HG02610 (cell line): Measurements from ENCODE around the gene MGAT4C.

Experiments used
- ATAC-seq: cut with Tn5 transposase; IDR thresholded peaks from one replicate; pipeline ENCODE4 v1.9.1; 2021; ENCODE audit warnings: mild to moderate bottlenecking, moderate library complexity; ENCODE audit not compliant: unreplicated experiment

Gene MGAT4C

DNA sequence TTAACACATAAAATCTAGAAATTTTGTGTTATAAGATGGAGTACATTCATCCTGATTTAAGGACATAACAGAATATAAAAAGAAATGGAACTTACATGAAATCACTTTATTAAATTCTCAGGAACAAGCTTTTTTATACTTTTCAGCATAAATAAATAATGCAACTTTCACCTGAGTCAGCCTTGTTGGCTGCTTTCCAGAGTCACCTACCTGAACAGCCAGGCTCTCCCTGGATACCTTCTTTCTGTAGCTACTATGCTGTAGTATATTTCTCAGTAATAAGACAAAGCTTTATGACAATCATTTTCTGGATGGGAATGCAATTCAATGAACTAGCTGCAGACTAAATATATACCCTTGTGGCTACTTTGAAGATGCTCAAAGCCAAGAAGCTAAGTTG lies 270.2 kb downstream of the MGAT4C start:
- ATAC-seq, result no peak

DNA sequence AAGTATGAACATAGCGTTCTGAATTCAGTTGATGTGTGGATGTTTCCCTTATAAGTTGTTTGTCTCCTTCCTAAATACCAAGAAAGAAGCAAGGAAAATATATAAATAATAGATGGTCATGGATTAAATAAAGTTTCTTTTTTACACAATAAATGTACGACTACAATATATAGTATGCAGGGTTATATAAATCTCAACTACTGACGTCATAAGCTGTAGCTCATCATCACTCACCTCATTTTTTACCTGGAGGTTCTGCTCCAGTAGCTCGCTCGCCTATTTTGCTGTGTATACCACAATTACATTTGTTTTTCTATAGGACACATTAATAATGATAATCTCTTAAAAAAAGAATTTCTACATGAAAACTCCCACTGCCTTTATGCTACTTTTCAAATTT lies 272.6 kb downstream of the MGAT4C start:
- no peak for ATAC-seq

DNA sequence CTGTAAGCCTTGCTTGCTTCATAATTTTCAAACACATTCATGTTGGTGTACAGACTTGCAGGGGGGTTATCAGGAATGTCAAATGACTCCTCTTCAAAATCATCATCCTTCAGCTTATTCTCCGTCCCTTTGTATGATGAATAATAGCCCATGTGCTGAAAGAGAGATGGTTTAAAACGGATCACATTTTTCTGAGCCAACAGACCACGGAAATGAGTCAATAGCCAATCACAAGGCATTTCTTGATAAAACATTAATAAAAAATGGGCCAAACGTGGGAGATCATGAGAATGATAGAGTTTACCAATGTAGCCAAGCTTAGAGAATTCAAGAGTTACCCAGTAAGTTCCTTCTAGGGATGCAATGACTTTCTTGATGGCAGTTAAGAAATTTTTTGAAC lies 276.6 kb downstream of the MGAT4C start:
- no peak for ATAC-seq

DNA sequence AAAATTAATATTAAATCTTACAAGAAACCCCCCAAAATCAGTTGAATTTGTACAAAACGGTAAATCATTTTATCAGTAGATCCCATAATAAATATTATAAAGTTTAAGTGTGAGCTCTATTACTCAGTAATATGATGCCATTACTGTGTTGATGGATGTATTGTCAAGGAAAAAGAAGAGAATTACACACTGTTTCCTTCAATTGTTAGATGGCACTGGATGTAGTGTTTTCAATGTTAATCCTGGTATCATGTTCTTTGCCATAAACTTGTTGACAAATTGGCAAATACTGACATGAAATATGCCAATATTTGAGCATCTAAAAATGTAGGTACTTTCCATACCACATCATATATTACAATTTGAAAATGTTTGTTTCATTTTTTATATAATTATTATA lies 280.5 kb downstream of the MGAT4C start:
- ATAC-seq, result no peak

DNA sequence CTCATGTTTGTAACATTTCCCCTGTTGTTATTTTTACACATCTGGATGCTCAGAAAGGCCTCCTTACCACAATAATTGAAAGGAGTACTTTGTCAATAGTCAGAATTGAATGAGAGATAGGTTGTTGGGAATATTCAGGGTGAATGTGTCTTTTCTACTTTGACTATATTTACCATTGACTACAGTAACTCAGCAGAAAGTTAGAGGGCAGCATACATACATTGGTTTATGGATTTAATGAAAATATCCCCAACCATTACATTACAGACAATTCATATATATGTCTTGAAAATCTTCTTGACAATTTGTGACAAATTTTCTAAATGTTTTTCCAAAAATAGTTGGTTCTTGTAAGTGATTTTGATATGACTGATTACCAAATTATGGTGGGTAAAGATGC lies 284.4 kb downstream of the MGAT4C start:
- no peak for ATAC-seq

DNA sequence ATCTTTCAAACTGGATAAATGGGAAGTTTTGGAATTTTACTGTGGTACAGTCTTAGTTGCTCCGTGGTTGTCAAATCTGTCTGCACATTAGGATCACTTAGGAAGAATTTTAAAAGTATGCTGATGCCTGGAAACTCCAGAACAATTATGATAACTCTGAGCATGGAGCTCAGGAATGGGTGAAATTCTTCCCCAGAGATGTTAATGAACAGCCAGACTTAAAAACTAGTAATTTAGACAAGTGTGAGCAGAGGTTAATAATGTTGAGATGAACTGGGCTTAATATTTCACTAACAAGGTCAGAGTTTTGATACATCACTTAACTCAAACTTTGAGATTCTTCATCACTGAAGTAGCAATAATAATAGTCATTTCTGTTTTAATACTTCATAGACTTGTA lies 287.6 kb downstream of the MGAT4C start:
- ATAC-seq, result no peak

DNA sequence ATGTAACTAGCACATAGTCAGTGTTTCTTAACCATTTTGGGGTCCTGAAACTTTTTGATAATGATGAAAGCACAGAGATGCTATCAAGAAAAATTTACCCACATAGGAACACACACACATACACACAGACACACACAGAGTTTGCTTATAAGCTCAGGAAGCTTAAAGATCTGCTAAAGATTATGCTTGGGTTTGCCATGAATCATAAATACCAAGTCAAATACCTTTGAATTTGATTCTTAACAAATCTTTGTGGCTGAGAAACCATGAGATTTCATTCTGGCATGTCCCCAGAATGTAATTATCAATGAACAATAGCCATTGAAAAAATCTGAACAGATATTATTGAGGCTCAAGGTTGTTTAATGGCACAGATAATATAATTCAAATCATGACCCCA lies 292.9 kb downstream of the MGAT4C start:
- no peak for ATAC-seq

DNA sequence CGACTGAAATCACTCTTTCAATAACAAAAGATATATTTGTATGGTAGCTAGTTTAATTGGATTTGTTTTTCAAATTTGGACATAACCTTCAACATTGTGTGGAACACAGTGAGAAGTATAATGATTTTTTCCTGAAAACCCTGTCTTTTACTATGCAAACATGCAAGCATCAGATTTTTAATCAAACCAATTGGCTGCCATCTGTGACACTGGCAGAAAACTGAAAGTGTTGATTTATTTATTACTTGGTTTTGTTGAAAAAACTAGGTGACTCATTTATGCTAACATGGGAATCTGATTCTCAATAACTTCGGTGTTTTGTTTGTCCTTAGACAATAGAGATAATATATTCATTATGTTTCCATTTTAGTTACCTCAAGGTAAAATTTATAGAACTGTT lies 300.1 kb downstream of the MGAT4C start:
- no peak for ATAC-seq

DNA sequence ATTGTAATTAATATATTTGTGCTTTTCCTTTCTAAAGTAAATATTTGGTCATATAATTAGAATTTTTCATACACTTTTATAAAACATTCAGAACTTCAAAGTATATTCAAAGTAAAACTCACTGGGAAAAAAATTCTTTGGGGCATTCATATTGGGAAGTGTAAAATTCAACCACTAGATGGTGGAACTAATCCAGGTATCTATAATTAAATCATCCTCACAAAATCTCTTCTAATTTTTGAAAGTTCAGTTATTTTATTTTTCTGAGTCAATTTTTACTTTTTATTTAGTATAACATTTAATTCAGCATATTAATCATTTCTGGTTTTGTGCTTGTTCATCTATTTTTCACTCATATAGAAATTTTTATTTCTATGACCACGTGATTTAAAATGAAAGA lies 301.1 kb downstream of the MGAT4C start:
- no peak for ATAC-seq

DNA sequence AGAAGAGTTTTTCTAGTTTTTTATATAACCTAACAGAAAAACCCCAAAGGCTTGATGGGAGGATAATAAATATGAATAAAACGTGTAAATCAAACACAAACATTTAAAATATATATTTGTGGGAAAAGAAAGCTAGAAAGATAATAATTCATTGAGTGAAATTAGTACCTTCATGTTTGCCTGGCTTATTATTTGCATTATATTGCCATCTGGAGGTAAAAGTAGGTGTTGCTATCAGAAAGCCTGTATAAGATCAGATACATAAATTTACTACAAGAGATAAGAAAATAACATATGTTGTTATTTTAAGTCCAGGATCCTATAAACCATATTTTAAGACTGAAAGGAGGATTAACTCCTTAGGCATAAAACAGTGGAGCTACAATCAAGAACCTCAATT lies 304.4 kb downstream of the MGAT4C start:
- no peak for ATAC-seq

DNA sequence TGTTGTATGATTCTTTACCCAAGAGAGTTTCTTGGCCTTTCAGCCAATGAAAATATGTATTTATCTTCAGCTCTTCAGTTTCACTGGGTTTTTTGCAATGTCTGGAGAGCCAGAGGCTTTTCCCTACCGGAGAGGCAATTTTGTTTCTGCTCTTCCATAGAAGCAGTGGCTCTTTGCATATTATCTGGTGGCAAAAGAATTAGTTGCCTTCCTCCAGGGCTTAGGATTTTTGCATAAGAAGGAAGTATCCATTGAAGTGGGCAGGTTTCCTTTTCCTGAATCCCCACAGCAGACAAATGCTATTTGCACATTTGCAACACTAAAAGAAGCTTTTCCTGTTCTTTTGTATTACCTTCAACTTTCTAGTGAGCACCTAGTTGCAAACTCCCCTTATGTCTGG lies 306.9 kb downstream of the MGAT4C start:
- no peak for ATAC-seq

DNA sequence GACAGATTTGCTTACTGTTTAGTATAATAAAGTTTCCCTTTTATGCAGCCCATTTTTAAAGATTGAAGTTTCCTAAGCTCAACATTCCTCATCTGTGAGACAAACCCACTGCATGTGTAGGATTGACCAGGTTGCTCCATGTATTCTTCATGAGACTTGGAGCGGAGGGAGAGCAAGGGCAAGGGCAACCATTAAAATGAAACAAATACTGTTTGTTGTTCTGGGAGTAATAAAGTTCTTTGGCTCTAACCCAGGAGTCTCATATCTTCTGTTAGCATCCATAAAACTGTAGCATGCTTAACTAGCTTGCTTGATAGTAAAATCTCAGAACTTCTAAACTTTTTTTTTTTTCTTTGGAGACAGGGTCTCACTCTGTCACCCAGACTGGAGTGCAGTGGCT lies 307.9 kb downstream of the MGAT4C start:
- no peak for ATAC-seq

DNA sequence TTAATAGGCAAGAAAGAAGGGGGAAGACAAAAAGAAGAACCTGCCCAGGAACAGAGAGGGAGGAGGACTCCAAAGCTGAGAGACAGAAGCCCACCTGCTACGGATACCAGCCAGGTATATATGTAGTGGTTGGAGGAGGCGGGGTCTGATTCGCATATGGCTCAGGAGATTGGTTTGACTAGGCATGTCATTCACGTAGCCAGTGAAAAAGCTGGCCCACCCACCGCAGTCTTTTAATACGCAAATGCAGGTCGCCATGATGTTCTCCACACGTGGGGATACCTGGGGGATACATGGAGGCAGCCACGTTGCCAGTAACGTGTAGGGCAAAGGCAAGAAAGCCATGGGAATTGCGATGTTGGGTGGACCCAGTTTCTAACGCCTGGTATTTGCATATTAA lies 308.9 kb downstream of the MGAT4C start:
- ATAC-seq, result no peak

DNA sequence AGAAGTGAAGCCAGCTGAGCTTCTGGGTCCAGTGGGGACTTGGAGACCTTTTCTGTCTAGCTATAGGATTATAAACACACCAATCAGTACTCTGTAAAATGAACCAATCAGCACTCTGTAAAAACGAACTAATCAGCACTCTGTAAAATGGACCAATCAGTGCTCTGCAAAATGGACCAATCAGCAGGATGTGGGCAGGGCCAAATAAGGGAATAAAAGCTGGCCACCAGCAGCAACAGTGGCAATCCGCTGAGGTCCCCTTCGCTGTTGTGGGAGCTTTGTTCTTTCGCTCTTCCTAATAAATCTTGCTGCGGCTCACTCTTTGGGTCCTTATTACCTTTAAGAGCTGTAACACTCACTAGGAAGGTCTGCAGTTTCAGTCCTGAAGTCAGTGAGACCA lies 309.8 kb downstream of the MGAT4C start:
- ATAC-seq, result no peak

DNA sequence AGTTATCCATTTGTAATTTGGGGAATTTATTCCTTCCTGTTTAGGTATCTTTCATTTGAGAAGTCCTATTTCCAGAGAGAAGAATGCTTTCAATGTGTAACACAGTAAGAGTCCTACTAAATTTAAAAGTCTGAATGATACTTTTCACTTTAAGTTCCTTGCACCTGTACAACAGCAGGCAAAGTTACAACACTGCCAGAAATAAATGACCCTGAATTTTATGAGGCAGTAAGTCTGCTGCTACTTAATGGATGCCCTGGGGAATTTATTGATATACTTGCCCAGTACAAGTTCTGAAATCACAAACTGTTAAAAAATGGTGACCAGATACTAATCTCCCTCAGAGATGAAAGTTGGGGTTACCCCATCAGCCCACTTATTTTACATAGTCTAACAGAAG lies 329.0 kb downstream of the MGAT4C start:
- no peak for ATAC-seq

DNA sequence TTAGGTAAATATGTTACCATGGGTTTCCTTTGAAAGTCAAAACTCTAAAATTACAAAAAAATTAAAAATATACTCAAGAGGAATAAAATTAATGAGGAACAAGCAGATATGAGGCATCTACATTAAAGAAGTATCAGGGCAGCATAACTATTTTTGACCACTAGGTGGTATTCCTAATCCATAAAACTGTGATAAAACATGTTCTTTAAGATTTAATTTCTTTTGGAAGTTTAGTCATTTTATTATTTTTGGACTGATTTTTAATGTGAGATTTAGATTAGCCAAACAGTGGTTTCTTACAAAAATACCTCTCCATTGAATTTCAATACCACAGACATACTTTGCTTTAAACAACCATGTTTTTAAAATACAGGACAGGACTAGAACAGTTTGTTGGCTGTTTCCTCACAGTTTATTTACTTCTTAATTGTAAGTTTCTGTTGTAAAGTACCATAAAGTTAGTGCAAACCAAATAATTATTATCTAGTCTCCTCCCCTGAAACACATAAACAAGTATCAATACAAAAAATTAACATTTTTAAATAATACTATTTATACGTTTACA lies 332.3 kb downstream of the MGAT4C start:
- no peak for ATAC-seq

DNA sequence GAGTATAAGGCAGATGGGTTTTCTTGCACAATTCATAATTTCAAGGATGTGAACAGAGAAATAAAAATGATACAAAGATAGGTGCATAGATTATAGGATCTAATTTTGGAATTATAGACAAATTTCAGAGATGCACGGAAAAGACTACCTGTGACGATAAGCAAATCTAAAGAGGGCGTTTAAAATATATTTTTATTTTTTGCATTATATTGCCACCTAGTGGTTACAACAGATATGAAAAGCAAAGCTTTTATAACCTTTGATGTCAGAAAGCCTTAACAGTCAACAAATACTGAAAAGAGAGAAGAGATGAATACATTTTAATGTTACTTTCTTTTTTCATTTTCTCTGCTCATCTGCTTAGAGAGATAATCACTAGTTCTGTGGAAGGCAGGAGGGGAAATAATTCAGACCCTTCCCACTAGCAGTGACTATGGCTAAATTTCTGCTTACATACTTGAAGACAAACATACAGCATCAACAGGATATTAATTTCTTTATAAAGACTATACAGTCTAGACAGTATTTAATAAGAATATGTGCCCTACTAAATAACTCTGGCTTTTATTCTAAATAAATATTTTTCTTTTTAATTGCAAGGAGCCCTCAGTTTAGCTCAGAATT lies 335.8 kb downstream of the MGAT4C start:
- ATAC-seq, result peak; percentile 76
